Measurements from ENCODE around the gene PPARA.

Gene PPARA

GRCh38 chr22:46150034-46150654, at the start of gene PPARA:
TSS of gene PPARA (plus strand) at chr22:46150526. CDS start at chr22:46198384, 47,858 bp downstream.
- no peak for DNase-seq

DNA sequence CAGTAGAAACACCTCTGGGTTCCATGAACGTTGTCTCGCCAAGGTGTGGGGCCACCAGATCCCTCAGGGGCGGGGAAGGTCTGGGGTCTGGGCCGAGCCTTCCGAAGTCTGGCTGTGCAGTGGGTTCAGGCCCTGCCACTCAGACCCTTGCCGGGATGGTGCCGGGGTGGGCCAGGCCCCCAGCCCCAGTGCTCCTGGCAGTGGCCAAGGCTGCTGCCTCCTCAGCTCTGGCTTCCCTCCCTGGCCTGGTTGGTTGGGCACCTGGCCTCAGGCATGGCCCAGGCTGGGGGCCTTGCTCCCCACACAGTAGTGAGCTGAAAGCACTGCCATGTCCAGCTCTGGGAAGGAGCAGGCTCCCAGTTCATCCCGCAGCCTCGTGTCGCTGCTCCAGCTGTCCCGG, 48.2 kb upstream of the PPARA start:
- DNase-seq = no peak

DNA sequence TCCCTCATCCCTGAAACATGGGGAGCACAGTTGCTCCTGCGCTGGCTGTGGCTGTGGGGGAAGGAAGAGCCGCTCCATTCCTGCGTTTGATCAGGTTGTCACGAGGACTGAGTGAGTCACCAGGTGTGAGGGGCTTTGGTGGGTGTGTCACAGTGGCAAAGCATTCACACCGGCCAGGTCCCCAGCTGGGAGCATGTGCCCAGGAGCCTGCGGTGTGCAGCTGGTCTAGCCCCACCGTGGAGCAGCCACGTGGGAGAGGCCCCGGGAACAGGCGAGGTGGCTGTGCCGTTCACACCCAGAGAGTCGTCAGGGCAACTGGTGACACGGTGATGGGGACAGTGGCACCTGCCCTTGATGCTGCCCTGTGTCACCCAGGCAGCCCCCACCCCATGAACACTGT, 47.6 kb upstream of the PPARA start:
- DNase-seq = no peak

DNA sequence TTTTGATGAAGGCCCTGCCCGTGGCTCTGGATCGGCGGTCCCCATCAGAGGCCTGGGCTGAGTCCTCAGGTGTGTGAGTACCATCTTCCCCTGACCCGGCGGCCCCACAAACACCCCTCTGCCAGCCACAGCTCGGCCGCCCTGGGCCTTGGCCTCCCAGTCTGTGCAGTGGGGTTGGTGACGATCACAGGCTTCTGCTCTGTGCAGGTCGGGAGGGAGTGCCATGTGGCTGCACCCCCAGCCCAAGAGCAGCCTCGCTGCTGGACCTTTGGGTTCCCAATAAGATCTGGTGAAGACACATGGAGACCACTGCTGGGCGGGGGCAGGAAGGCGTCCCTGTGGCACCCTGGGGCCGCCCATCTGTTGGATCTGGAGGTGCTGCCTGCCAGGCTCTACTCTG, 47.1 kb upstream of the PPARA start:
- no peak for DNase-seq

- DNase-seq = no peak
Observed at GRCh38 chr22:46103664-46104063, 46.7 kb upstream of the PPARA start.

GRCh38 chr22:46104170-46104880, 46.0 kb upstream of the PPARA start:
- no peak for DNase-seq

DNA sequence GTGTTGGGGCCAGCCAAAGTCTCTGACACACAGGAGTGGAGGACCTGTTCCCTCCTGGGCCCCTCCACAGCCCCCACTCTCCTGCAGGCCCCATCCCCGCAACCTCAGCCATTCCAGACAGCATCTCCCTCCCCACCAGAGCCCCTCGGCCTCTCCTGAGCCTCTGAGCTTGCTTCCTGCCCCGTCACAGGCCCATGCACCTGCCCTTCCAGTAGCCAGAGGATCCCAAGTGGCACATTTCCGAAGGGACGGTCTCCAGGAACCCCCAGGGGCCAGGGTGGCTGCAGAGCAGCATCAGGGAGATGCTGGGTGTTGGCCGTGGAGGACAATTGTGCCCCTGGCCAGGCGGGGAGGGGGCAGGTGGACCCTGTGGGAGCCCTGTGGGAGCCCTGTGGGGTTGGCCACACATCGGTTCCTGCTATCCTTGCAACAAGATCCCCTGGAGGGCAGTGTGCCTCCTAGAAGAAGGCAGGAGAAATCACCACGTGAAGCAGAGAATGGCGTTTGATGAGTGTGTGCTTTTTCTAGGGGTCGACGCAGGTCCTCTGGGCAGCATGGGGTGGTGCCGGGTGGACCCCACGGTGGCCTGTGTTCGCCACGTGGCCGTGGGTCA, 45.3 kb upstream of the PPARA start:
- no peak for DNase-seq

DNA sequence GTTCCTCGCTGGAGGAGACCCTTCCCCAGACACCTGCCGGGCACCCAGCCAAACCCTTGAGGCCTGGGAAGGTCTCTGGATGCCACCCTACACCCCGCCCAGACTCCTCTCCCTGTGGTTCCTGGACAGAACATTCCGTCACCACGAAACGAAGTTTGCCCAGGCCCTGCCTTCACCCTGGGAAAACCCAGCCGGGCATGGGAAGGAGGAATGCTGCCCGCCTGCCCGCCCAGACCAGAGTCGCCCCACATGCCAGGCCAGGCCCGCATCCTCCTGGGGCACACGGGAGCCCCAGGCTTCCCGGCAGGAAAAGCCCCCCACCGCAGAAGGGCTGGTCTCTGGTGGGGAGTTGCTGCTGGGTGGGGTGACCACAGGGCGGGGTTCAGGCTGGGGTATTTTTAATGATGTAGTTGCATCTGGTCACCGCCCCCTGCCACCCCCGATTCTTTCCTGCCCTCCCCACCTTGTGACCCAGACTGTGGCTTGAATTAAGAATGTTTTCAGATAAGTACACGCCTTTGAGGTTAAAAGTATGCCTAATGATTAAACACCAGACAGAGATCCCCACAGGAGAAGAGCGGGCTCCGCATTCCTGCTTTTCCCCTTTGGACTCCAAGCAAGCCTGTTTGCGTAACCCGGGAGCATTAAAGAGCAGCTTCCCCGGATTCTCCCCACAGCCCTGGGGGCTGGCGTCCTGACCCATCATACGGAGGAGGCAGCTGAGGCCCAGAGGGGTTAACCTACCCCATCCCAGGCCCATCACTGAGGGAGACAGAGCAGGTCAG, 44.6 kb upstream of the PPARA start:
- DNase-seq = no peak

- DNase-seq = no peak
Observed at GRCh38 chr22:46106279-46107022, 43.9 kb upstream of the PPARA start.

DNA sequence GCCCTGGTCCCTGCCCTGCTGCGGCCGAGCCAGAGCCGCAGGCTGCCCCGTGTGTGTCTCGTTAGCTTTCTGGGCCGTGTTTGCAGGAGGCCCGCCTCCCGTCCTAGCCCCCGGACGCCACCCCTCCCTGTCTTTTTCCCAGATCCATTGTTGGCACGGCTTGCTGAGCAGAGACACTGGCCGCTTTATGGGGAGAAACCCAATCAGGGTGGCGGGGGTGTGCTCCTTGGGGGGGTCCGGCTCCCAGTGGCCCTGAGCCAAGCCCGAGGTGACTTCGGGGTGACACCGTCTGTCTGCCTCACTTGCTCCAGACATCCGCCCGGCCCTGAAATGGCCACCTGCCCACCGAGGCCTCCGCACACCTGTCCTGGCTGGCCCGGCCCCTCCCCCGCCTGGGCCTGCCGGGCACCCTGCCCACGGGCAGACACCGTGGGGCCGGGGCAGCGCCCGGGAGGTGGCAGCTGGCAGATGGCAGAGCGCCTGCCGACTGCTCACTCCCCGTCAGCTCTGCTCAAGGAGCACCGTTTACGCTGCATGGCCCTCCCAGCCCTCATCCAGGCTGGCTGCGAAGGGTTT, 43.1 kb upstream of the PPARA start:
- DNase-seq = no peak

DNA sequence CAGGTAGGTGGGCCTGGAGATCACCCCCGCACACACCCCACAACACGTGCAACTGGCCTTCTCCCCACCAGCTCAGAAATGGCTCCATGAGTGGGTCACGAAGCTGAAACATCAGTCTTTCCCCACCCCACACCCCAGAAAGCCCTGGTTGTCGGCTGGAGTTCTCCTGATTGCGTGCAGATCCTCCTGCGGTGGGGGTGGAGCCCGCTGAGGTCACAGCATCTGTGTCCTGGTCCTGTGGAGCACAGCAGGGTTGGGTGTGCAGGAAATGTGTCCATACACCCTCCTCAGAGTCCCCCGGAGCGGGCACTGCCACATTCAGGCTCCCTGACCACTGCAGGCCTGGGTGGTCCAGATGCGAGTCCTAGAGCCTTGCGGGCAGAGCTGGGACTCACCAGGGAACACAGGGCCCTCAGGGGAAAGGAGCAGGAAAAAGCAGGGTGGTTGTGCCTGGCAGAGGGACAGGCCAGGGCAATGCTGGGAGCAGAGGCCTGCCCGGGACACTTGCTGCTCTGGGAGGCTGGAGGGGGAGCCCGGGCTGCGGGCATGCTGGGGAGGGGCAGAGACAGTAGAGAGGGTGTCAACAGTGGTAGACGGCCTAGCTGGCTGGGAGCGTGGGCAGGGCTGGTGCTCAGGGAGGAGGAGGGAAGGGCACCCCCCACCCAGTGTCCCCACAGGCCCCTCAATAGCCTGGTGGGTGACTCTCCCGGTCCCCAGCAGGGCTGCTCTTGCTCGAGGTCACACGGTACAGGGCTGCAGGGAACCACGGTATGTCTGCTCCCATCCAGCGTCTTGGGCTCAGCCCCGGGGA, 42.4 kb upstream of the PPARA start:
- no peak for DNase-seq

GRCh38 chr22:46108564-46109473, 41.5 kb upstream of the PPARA start:
- DNase-seq = no peak

DNA sequence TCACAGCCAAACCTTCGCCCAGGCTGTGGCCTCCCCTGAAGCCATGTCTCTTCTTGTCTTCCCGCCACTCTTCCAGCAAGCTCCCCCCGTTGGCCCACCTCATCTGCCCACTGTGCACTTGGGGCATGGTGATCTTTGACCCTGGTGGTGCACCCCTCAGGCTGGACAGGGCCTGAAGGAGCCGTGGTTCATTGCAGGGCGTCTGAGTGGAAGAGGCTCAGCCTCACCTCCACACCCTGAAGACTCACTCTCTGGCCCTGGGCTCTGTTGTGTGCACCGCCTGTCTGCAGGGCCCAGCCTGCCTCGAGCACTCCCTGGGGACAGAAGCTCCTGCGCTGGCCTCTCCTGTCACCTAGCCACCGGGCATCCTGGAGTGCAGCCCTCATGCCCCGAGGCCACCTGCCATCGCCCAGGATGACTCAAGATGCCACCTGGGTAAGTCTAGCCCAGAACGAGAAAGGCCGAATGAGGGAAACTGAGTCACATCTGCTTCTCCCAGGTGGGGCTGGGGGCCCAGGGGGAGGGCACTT, 40.8 kb upstream of the PPARA start:
- no peak for DNase-seq

GRCh38 chr22:46110215-46110614, 40.1 kb upstream of the PPARA start:
- no peak for DNase-seq

DNA sequence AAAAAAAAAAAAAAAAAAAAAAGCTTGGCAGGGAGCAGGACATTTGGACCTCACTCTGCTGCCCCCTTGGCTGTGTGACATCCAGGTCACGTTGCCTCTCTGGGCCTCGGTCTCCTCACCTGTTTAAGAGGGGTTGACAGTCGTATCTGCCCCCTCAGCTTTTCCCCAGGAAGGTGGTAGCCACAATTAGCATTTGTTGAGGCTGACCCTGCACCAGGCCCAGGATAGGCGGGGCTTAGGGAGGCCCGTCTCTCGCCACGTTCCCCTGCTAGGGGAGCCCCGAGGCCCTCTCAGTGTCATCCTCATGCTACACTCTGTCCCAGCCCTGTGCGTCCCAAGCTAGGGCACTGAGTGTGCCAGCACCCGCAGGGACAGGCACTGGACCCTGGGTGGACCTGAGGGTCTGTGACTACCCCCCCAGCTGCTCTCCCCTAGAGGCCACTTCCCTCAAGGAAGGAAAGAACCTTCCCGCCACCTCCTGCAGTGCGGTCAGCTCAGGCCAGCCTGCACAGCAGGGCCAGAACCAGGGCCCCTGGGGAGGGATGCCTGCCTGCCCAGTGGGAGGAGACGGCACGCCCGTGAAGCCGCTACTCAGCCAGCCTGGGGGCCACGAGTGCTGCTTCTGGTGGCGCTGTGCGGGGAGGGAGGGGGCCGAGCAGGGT, 38.5 kb upstream of the PPARA start:
- DNase-seq = no peak

GRCh38 chr22:46112405-46112804, 37.9 kb upstream of the PPARA start:
- DNase-seq = no peak

DNA sequence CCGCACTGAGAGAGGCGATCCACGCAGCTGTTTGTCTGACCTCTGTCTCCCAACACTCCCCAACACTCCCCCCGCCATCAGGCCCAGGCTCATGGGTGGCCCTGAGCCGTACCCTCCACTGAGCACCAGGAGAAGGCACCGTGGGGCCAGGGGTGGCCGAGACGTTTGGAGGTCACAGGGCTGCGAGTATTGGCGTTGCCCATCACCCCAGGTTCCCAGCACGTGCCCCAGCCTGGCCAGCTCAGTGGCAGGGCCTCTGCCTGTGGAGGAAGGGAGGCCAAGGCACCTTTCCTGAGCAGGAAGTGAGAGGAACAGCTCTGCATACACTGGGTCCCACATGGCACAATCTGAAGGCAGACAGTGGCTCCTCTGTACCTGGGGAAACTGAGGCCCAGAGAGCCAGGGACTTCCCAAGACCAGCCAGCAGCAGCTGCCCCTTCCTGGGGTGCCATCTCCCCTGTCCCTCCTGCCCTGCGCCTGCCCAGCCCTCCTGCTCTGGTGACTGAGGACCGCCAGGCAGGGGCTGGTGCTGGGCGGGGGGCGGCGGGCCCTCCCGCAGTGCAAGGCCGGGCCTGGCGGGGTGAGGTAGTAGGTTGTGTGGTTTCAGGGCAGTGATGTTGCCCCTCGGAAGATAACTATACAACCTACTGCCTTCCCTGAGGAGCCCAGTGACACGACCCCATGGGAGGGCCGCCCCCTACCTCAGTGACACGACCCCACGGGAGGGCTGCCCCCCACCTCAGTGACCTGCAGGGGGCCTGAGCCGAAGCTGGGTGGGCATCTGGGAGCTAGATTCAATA, 37.0 kb upstream of the PPARA start:
- no peak for DNase-seq

GRCh38 chr22:46113910-46114517, 36.3 kb upstream of the PPARA start:
- no peak for DNase-seq
